GM18519 (cell line): Measurements from ENCODE around the gene FMN1.

ENCODE experiments used
- ATAC-seq: cut with Tn5 transposase; IDR thresholded peaks from one replicate; pipeline ENCODE4 v1.9.1; 2021; ENCODE audit warnings: mild to moderate bottlenecking, moderate library complexity; ENCODE audit not compliant: unreplicated experiment, low FRiP score

The FMN1 gene

GRCh38 chr15:33027306-33028035, 167.0 kb downstream of the FMN1 start:
- ATAC-seq: no peak

- no peak for ATAC-seq
Measured at GRCh38 chr15:33026614-33027013, 167.9 kb downstream of the FMN1 start.

- no peak for ATAC-seq
Measured at GRCh38 chr15:33022629-33023028, 171.9 kb downstream of the FMN1 start.

GRCh38 chr15:33021806-33022389, 172.6 kb downstream of the FMN1 start:
- ATAC-seq: no peak

- ATAC-seq: no peak
Measured at GRCh38 chr15:33019354-33019981, 175.0 kb downstream of the FMN1 start.

- ATAC-seq: no peak
Measured at GRCh38 chr15:33016405-33017024, 178.0 kb downstream of the FMN1 start.

GRCh38 chr15:33014586-33014985, 179.9 kb downstream of the FMN1 start:
- ATAC-seq: no peak

- ATAC-seq: no peak
Measured at GRCh38 chr15:33013827-33014445, 180.6 kb downstream of the FMN1 start.

GRCh38 chr15:33011976-33012375, 182.5 kb downstream of the FMN1 start:
- ATAC-seq: no peak

GRCh38 chr15:33009603-33010002, 184.9 kb downstream of the FMN1 start:
- ATAC-seq: no peak

GRCh38 chr15:33009026-33009425, 185.5 kb downstream of the FMN1 start:
- ATAC-seq: no peak

- no peak for ATAC-seq
Measured at GRCh38 chr15:33008284-33008995, 186.1 kb downstream of the FMN1 start.

GRCh38 chr15:33007303-33007855, 187.1 kb downstream of the FMN1 start:
- no peak for ATAC-seq

GRCh38 chr15:33005582-33005981, 188.9 kb downstream of the FMN1 start:
- ATAC-seq: no peak

- no peak for ATAC-seq
Measured at GRCh38 chr15:33001926-33002325, 192.6 kb downstream of the FMN1 start.

- ATAC-seq: no peak
Measured at GRCh38 chr15:32998979-32999672, 195.4 kb downstream of the FMN1 start.

GRCh38 chr15:32998182-32998581, 196.3 kb downstream of the FMN1 start:
- no peak for ATAC-seq

- no peak for ATAC-seq
Measured at GRCh38 chr15:32994810-32995424, 199.6 kb downstream of the FMN1 start.

GRCh38 chr15:32993285-32993684, 201.2 kb downstream of the FMN1 start:
- no peak for ATAC-seq
